ENCODE results near the gene NCOA7. TPM values are rescaled to one million over a fixed set of nuclear protein-coding genes. Genes with fewer than 3 reads are reported as not detected.
"Not testable (repeated sequence)": the region's sequence is repeated elsewhere in the genome, so short reads cannot be mapped to it uniquely, and the experiment has no call there.

The NCOA7 gene
- total RNA-seq, 1 donor from 2014 or later = 74.9 TPM

DNA sequence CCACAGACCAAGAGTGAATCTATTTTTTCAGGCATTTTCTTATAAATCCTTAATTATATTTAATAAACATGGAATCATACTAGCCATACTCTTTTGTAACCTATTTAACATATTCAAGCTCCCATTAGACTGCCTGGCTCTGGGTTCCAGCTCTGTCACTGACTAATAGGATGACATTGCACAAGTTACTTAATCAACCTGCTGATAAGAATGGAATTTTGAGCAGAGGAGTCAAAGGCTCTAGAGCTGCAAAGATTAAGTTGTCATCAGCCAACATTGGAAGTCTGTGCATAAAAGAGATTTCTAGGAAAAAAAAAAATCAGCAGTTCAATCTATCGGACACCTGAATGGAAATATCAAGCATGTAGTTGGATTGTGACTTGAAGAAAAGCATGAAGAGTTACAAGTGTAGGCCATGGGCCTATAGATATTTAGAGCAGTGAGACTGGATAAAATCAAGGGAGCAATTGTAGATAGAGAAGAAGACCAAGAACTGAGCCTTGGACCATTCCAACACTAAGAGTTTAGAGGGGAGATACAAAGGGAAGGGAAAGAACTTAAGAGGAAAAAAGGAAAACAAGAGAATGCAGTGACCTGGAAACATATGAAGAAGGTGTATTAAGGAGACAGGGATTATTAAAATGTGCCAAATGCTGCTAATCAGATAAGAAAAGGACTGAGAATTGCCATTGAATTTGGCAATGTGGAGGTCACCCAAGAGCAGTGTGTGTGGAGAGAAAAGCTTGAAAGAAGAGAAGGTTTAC lies 154.8 kb downstream of the NCOA7 start:
- TF ChIP-seq, protein P1, sequence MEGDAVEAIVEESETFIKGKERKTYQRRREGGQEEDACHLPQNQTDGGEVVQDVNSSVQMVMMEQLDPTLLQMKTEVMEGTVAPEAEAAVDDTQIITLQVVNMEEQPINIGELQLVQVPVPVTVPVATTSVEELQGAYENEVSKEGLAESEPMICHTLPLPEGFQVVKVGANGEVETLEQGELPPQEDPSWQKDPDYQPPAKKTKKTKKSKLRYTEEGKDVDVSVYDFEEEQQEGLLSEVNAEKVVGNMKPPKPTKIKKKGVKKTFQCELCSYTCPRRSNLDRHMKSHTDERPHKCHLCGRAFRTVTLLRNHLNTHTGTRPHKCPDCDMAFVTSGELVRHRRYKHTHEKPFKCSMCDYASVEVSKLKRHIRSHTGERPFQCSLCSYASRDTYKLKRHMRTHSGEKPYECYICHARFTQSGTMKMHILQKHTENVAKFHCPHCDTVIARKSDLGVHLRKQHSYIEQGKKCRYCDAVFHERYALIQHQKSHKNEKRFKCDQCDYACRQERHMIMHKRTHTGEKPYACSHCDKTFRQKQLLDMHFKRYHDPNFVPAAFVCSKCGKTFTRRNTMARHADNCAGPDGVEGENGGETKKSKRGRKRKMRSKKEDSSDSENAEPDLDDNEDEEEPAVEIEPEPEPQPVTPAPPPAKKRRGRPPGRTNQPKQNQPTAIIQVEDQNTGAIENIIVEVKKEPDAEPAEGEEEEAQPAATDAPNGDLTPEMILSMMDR (IDR thresholded peaks at IDR 0.05) = no peak
- Mint-ChIP-seq H3K27ac (ENCODE audit: unreplicated experiment) (peak overlapping the region; percentile 97), H3K4me3 (ENCODE audit: unreplicated experiment) (peak overlapping the region; percentile 10), H3K36me3 (ENCODE audit: low read depth) (no peaks in the 10 kb centered on the region), H3K27me3 (ENCODE audit: low read depth) (no peaks in the 10 kb centered on the region), H3K4me1 (ENCODE audit: low read depth) (peaks cover 79% of the 10 kb centered on the region), H3K9me3 (ENCODE audit: low read depth) (no peaks in the 10 kb centered on the region)
- no peak for DNase-seq (ENCODE audit: low spot score)

DNA sequence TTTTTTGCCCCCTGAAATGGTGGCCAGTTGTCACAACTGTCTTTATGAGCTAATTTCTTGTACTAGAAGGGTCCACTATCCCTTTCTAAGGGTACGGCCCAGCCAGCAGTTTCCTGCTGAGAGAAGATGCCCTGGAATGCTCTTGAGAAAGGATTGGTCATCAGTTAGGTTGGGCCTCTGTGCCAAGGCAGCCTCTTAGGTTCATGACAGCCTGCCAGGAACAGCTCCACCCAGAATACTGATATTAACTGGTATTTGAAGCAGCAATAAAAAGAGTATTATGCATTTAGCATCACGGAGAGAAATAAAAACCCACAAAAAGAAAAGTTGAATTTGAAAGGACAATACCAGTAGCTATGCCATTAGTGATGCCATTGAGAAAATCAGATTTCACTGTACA lies 156.9 kb downstream of the NCOA7 start:
- DNase-seq (ENCODE audit: low spot score) = no peak
- peaks cover 59% of the 10 kb centered on the region for H3K4me1 Mint-ChIP-seq (ENCODE audit: low read depth)
- no peak overlapping the region for H3K4me3 Mint-ChIP-seq (ENCODE audit: unreplicated experiment)
- TF ChIP-seq, protein P1 (IDR thresholded peaks at IDR 0.05) = no peak
- H3K9me3 Mint-ChIP-seq (ENCODE audit: low read depth) = no peaks in the 10 kb centered on the region
- H3K36me3 Mint-ChIP-seq (ENCODE audit: low read depth) = no peaks in the 10 kb centered on the region
- peak overlapping the region; percentile 97 for H3K27ac Mint-ChIP-seq (ENCODE audit: unreplicated experiment)
- no peaks in the 10 kb centered on the region for H3K27me3 Mint-ChIP-seq (ENCODE audit: low read depth)

DNA sequence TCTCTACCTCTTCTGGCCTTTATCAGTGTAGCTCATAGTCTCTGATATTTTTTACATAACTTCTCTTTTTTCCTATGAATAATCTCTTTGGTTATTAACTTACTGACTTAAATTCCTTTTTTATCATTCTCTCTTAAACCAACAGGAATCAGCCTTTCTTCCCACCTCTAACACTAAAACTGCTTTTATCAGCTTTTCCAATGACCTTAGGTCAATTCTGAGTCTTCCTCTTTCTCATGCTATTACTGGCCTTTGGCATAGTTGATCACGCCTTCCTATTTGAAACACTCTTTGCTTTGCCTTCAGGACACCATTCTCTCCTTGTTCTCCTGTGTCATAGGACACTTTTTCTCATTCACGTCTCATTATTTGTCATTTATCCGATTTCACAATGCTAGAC lies 157.7 kb downstream of the NCOA7 start:
- no peak overlapping the region for H3K4me3 Mint-ChIP-seq (ENCODE audit: unreplicated experiment)
- no peaks in the 10 kb centered on the region for H3K36me3 Mint-ChIP-seq (ENCODE audit: low read depth)
- no peaks in the 10 kb centered on the region for H3K9me3 Mint-ChIP-seq (ENCODE audit: low read depth)
- H3K27ac Mint-ChIP-seq (ENCODE audit: unreplicated experiment) = peak overlapping the region; percentile 4
- TF ChIP-seq, protein P1 (IDR thresholded peaks at IDR 0.05) = no peak
- H3K27me3 Mint-ChIP-seq (ENCODE audit: low read depth) = no peaks in the 10 kb centered on the region
- DNase-seq (ENCODE audit: low spot score) = no peak
- H3K4me1 Mint-ChIP-seq (ENCODE audit: low read depth) = peaks cover 55% of the 10 kb centered on the region

DNA sequence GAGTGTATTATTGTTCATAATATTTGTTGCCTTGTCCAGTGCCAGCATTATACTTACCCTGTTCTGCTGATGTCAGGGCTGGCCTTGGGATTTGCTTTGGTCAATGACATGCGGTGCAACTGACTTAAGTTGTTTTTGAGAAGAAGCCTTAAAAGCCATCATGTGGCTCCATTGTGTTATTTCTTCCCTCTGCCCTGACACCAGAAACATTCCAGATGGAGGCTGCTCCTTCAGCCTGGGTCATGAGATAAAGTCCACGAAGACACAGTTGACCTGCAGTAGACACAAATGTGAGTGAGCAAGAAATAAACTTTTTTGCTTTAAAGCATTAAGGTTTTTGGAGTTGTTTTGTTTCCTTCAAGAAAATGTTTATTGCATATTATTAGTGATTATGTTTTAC lies 158.3 kb downstream of the NCOA7 start:
- no peaks in the 10 kb centered on the region for H3K9me3 Mint-ChIP-seq (ENCODE audit: low read depth)
- DNase-seq (ENCODE audit: low spot score) = no peak
- no peak overlapping the region for H3K27ac Mint-ChIP-seq (ENCODE audit: unreplicated experiment)
- H3K27me3 Mint-ChIP-seq (ENCODE audit: low read depth) = no peaks in the 10 kb centered on the region
- TF ChIP-seq, protein P1 (IDR thresholded peaks at IDR 0.05) = no peak
- peaks cover 49% of the 10 kb centered on the region for H3K4me1 Mint-ChIP-seq (ENCODE audit: low read depth)
- no peak overlapping the region for H3K4me3 Mint-ChIP-seq (ENCODE audit: unreplicated experiment)
- no peaks in the 10 kb centered on the region for H3K36me3 Mint-ChIP-seq (ENCODE audit: low read depth)

DNA sequence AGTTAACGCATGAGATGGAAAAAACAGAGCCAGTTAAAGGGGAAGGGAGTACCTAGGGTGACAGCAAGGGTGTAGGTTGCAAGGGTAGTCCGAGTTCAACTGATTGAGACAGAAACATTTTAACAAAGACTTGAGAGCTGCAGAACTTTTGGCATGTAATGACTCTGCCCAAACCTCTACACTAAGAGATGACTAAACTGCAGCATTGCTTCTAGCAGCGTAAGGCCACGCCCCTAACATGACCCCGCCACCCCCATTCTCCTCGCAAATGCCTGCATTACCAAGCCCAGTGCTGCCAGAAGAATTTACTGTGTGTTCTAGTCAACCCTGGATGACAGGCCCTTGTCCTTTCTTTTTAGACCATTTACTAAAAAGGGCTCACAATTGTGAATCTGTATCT lies 159.5 kb downstream of the NCOA7 start:
- Mint-ChIP-seq H3K4me3 (ENCODE audit: unreplicated experiment) (no peak overlapping the region), H3K36me3 (ENCODE audit: low read depth) (no peaks in the 10 kb centered on the region), H3K27ac (ENCODE audit: unreplicated experiment) (no peak overlapping the region), H3K27me3 (ENCODE audit: low read depth) (no peaks in the 10 kb centered on the region), H3K9me3 (ENCODE audit: low read depth) (no peaks in the 10 kb centered on the region), H3K4me1 (ENCODE audit: low read depth) (peaks cover 37% of the 10 kb centered on the region)
- TF ChIP-seq, protein P1 (IDR thresholded peaks at IDR 0.05) = no peak
- no peak for DNase-seq (ENCODE audit: low spot score)

DNA sequence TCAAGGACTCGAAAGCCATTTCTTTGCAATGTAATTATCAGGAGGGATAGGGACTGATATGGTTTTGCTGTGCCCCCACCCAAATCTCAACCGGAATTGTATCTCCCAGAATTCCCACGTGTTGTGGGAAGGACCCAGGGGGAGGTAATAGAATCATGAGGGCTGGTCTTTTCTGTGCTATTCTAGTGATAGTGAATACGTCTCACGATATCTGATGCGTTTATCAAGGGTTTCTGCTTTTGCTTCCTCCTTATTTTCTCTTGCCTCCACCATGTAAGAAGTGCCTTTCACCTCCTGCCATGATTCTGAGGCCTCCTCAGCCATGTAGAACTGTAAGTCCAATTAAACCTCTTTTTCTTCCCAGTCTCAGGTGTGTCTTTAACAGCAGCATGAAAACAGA lies 160.0 kb downstream of the NCOA7 start:
- H3K4me1 Mint-ChIP-seq (ENCODE audit: low read depth) = peaks cover 33% of the 10 kb centered on the region
- not testable (repeated sequence) for H3K9me3 Mint-ChIP-seq (ENCODE audit: low read depth); DNase-seq (ENCODE audit: low spot score); H3K4me3 Mint-ChIP-seq (ENCODE audit: unreplicated experiment); H3K36me3 Mint-ChIP-seq (ENCODE audit: low read depth); H3K27me3 Mint-ChIP-seq (ENCODE audit: low read depth); H3K27ac Mint-ChIP-seq (ENCODE audit: unreplicated experiment)
